HFF-Myc (cell line): ENCODE results near the gene PRR12.
"Not testable (repeated sequence)": the region's sequence is repeated elsewhere in the genome, so short reads cannot be mapped to it uniquely, and the experiment has no call there.

Experiments used
- DNase-seq: peaks from one replicate; pipeline ENCODE4 v3.0.0-alpha.2; 2011; ENCODE audit warnings: low read depth; ENCODE audit errors: extremely low read depth
- H3K4me3 ChIP-seq: replicated peaks from 2 replicates; pipeline ENCODE4 v1.5.1; 2011; ENCODE audit warnings: low read depth, mild to moderate bottlenecking, control low read depth, low read length
- CTCF ChIP-seq: IDR thresholded peaks from 2 replicates; pipeline ENCODE4 v1.5.1; 2012; ENCODE audit warnings: mild to moderate bottlenecking, low read depth, low read length, control low read depth; ENCODE audit errors: missing control alignments

PRR12 gene

GRCh38 chr19:49631014-49631588, 40.1 kb downstream of the PRR12 start:
- TF ChIP-seq CTCF = no peak
- DNase-seq = no peak
- no peak overlapping the region for H3K4me3 ChIP-seq

GRCh38 chr19:49631610-49632192, 40.7 kb downstream of the PRR12 start:
- TF ChIP-seq CTCF = no peak
- no peak overlapping the region for H3K4me3 ChIP-seq
- no peak for DNase-seq

- DNase-seq = no peak
- no peak overlapping the region for H3K4me3 ChIP-seq
- no peak for TF ChIP-seq CTCF
Measured at GRCh38 chr19:49632576-49632975, 41.6 kb downstream of the PRR12 start.

GRCh38 chr19:49633273-49633672, 42.3 kb downstream of the PRR12 start:
- not testable (repeated sequence) for DNase-seq, H3K4me3 ChIP-seq

- no peak for DNase-seq
- no peak overlapping the region for H3K4me3 ChIP-seq
- no peak for TF ChIP-seq CTCF
Measured at GRCh38 chr19:49635530-49636232, 44.7 kb downstream of the PRR12 start.

GRCh38 chr19:49636233-49636932, 45.4 kb downstream of the PRR12 start:
- no peak for DNase-seq
- TF ChIP-seq CTCF = no peak
- no peak overlapping the region for H3K4me3 ChIP-seq
